HT1080 (cell line): Measurements from ENCODE around the gene DOK3. TPM values are rescaled to one million over a fixed set of nuclear protein-coding genes. Genes with fewer than 3 reads are reported as not detected.
A peak's percentile ranks its signal among the peaks of the same experiment; 100 is the strongest.
"Not testable (repeated sequence)": the region's sequence is repeated elsewhere in the genome, so short reads cannot be mapped to it uniquely, and the experiment has no call there.

Source experiments
- DNase-seq: peaks from one replicate; pipeline ENCODE4 v3.0.0-alpha.2; 2015; ENCODE audit warnings: low read depth
- total RNA-seq: library from RNA; depleted of rRNA; stranded (reverse); fragments of >200 nt; shearing (Covaris generic); gene quantifications from 2 replicates; pipeline ENCODE4 v1.2.3, GENCODE V29; 2014

DOK3 gene
- total RNA-seq, 1 experiment from 2014 or later, result 2.3 TPM

DNA sequence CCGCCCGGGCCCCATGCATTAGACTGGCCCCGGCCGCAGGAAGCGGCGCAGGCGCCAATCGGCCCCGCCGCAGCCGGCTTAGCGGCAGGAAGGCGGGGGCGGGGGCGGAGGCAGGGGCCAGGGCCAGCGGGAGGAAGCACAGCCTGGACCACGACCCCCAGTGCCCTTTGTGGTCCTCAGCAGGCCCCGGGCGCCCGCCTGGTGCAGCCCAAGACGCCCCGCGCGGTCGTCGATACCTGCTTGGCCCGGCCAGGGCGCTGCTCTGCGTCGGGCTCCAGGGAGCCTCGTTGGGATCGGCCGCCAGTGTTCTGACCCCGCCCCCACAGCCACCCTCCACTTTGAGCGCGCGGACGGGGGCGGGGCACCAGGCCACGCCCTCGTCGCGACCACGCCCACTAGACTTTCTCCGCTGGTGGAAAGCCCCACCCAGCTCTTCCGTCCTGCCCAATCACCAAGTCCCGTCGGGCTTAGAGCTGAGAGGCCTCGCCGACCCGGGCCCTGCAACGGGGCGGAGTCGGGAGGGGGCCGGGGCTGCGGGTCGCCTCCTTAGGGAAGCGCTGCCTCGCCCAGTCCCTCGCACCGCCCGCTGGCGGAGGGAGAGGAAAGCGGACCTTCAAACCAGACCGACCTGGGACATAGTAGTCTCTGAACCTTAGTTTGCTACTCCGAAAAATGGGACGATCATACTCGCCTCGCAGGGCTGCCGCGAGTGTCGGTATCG, 12.2 kb downstream of the DOK3 start, which contains the start of gene PDLIM7:
Gene PDLIM7, minus strand, starts transcription at position 313 of the 721 bp plus-strand sequence. CDS start 1,092 bp downstream, outside the sequence.
- DNase-seq, result peak; percentile 98

DNA sequence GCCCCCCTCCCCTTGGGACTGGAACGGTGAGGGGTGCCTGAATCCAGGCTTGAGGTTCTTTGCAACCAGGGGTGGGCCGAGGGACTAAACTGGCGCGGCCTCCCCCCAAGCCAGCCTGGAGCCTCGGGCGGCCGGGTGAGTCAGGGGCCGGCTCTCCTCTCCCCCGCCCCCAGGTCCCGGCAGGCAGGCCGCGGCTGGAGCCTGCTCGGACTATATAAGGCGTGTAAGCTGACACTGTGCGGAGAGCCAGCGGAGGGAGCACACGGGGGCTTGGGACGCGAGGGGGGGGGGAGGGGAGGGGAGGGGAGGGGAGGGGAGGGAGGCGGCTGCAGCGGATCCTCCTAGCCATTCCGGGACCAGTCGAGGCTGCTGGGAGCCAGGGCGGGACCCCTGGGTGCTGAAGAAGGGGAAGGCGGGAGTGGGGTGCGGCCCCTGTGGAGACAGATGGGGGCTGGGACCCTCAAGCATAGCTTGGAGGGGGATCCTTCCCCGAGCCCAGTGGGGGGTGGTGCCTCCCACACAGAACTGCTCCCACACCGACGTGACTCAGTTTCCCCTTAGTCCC, 12.8 kb downstream of the DOK3 start:
- peak; percentile 91 for DNase-seq

DNA sequence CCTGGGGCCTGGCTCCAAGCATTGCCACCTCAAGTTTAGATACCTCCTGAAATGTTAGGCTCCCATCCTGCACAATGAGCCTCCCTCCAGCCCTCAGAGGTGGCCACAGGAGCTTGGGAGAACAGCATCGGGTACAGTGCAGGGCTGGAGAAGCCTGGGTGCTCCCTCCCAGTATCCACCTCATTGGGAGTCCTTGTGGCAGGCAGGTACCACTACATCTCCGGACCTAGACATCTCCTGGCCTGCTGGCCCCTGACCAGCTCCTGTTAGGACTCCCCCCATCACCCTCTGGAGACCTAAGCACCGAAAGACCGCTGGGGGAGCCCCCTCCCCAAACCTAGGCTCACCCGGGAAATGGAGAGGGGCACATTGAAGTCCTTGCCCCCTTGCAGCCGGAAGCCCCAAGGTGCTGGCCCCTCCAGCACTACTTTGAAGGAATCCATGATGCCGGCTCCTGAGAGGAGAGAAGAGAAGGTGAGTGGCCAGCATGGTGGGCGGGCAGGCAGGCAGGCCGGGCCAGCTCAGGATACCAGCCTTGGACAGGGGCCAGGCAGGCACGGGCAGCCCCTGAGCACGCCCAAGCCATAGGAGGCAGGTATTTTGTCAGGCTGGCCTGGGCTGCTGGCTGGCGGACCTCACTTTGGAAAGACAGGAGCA, 13.4 kb downstream of the DOK3 start:
- peak; percentile 63 for DNase-seq

DNA sequence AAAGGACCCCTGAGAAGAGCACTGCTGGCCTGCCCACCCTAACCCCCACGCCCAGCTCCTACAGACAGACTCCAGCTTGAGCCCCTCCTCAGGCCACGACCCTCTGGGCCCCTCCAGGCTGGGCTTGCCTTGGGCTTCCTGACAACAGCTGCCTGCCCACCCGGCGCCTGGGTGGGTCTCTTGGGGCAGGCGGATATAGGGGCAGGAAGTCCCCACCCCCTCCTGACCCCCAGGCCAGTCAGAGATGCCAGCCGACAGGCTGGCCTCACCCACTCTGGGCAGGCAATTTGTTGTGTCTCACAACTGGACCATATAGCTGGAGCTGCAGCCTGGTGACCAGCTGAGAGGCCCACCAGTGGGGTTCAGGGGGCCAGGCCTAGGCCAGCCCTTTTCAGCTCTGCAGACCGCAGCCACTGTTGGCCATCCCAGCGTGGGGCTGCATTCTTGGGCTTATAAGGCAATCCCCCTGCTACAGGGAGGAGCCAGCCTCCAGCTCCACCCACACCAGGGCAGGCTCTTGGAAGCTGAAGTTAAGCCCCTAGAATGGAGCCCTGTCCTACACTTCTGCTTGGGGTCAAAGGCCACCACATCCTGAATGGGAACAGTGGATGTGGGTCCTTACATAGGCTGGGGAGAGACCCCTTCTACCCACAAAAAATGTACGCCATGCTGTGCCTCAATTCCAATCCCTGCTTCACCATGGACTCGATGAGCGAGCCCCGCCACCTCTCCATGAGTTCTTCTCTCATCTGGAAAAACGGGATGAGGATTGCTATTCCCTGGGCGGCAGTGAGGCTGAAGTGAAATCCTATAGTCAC, 14.2 kb downstream of the DOK3 start:
- peak; percentile 87 for DNase-seq

DNA sequence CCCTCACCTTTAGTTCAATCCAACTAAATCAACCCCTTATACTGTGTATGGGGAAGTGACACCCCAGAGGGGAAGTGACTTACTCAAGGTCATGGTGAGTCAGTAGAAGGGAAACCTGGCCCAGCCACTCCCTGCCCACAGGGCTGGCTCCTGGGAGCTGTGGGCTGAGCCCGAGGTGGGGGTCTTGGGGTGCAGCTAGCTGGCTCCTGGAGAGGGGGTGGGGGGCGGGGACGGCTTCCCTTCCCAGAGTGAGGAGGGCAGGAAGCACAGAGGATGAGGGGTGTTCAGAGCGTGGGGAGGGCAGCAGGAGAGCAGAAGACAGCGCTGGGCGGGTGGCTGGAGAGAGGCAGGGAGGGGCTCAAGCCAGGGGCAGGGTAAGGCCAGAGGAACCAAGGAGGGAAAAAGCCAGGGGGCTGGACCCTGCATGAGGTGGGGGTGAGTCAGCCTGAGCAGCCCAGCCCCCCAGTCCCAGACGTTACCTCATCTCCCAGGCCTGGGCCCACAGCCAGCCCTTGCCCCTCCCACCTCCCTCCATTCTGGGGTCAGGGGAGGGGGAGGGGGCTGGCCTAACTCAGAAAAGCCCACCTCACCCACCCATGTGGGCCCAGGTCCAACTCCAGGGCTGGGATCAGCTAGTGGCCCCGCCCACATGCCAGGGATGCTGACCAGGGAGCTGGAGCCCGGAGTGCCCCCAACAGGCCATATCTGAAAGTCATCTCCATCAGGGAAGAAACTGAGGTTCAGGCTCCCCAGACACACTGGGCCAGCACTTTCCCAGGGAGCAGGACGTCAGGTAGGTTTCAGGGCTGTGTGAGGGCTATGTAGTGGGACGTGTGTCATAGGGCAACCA, 15.1 kb downstream of the DOK3 start:
- peak; percentile 98 for DNase-seq

DNA sequence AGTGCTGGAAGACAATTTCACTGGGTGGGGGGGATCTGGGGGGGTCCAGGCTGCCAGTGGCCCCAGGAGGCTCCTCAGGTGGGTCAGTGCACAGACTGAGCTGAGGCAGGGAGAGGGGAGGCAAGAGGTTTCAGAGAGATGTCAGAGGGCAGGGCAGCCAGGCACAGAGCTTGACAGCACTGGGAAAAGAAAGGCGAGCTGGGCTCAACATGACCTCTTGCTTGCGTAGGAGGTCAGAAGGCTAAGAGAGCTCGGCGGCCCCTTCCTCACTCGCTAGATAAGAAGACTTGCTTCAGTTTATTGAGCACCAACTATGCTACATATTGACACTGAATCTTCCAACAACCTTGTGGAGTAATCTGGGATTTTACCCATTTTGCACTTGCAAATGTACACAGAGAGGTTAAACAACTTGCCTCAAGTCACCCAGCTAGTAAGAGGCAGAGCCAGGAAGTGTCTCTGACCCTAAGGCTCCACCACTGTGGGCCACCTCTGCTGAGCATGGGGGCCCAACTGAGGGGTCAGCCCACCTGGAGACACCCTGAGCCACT, 15.8 kb downstream of the DOK3 start:
- DNase-seq, result no peak

DNA sequence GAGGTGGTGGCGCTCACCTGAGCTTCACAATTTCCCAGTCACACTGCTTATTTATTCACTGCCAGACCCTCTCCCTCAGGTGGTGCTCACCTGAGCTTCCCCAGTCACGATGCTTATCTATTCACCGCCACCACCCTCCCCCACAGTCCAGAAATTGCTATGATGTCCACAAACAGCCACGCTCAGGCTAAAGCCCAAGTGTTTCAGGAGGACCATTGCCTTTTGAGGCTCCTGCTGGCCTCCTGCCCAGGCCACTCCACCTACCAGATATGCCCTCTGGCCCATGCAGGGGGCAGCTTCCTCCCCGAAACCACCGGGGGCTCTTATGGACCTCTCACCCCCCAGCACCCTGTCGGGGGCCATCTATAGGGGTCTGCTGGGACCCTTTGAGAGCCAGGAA, 16.8 kb downstream of the DOK3 start:
- no peak for DNase-seq

DNA sequence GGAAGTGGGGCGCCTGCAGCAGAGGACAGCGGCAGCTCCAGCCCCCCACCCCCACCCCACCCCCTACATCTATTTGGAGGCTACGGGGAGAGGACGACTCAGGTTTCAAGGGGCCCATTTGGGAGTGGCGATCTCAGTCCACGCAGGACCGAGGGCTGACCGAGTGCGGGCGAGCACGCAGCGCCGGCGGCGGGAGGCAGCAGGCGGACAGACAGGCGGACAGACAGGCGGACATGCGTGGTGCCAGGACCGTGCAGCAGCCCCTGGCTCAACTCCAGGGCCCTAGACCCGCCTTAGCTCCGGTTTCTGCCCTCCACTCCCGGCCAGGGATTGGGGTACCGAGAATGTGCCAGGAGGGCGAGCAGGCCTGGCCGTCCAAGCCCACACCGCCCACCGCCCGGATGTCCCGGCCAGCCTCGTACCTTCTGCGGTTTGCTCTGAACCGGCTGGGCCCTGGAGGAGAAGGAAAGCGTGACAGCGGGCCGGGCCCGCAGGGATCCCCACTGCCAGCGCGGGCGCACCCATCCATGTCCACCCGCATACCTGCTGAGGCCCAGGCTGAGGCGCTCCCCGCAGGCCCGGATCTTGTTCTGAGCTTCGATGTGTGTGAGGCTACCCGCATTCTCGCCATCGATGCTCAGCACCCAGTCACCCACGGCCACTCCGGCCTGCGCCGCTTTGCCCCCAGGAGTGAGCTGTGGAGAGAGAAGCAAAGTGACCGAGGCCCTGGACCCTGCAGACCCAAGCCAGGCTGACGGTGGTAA, 17.5 kb downstream of the DOK3 start:
- DNase-seq, result no peak

DNA sequence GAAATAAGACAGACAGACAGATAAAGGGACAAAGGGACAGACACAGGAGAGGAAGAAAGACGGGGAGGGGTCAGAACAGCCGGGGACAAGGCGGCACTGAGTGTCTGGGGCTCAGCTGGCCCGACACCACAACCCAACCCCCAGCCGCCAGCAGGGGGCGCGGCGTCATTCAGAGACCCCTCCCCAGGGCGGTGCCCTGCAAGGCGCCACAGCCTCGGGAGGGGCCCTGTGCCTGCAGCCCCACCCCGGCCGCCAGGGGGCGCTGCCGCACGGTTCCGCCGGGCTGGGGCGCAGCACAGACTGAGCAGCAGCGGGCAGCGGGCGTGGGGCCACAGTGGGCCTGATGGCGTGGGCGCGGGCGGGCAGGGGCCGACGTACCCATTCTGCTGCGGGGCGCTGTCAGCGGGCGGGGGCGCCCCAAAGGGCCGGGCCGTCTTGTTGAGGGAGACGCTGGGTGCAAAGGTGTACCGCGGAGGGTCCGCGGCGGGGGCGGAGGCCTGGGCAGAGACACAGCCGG, 18.1 kb downstream of the DOK3 start:
- DNase-seq, result peak; percentile 61

DNA sequence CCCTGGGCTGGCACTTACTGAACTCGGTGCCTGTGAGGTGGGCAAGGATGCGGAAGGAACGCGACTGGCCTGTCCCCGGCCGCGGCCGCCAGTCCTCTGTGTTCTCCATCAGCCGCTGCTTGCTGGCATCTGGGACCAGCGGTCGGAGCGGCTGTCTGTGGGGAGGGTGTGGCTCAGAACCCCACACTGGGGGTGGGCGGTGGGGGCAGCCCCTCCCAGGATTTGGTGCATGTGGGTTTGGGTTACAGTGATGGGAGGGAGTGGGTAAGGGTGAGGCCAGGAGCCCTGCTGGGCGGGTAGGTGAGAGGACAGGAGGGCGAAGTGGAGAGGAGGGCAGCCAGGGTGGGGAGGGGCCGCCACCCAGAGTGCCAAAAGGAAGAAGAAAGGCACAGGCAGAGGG, 18.6 kb downstream of the DOK3 start:
- DNase-seq, result no peak

DNA sequence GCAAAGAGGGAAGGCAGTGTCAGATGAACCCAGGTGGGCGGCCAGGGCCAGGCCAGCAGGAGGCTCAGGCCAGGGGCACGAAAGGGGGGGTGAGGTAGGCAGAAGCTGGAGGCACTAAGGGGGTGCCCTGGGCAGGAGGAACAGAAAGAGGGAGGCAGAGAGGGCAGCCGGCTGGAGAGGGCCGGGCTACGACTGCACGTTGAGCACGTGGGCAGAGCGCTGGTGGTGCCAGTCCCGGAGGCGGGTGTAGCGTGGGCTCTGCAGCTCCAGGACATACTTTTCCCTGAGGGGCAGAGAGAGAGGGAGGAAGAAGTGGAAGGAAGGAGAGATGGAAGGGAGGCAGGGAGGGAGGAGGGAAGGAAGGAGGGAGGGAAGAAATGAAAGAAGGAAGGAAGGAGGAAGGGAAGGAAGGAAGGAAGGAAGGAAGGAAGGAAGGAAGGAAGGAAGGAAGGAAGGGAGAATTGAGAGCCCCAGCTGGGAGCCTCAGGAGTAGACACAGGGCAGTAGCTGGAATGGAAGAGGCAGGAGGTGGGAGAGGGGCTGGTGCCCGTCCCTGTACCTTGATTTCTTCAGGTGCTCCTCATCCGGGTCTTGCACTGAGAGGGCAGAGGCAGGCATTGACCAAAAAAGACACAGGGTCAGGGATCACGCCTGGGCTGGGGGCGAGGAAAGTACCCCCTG, 19.2 kb downstream of the DOK3 start:
- no peak for DNase-seq

DNA sequence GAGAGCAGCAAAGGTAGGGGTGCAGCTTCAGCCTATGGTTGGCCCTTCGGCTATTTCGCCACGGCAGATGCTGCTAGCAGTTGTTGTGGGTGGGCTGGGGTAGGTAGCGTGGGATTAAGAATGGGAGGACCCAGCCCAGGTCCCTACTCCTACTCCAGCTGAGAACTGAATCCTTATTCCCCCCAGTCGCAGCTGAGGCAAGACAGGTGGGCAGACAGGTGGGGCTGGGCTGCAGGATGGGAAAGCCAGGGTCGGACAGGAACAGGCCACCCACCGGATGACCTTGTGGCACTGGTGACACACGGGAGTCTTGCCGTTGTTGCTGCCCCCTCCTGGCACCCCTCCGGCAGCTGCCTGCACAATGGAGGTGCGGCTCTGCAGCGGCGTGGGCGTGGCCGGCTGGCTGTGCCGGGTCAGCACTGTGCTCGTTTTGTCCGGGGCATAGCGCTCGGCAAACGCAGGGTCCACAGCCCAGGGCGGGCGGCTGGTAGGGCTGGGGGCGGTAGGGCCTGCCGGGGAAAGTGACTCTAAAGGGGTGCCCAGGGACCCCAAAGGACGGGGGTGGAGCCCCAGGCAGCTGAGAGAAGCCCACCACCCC, 20.4 kb downstream of the DOK3 start:
- DNase-seq, result no peak

DNA sequence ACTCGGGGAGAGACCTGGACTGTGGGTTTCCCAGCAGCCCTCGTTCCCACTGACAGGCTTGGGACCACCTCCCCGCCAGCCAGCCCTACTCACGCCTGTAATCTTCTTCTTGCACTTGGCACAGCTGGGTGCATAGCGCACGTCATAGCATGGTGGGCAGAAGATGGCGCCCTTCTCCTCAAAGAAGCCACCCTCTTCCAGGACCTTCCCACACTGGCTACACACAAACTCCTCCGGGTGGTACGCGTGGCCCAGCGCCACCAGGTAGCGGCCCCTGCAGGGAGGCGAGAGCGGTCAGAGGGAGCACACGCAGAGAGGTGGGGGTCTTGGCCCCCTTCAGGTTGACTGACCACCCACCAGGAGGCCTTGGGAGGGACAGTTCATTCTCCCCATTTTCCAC, 21.7 kb downstream of the DOK3 start:
- DNase-seq, result no peak

DNA sequence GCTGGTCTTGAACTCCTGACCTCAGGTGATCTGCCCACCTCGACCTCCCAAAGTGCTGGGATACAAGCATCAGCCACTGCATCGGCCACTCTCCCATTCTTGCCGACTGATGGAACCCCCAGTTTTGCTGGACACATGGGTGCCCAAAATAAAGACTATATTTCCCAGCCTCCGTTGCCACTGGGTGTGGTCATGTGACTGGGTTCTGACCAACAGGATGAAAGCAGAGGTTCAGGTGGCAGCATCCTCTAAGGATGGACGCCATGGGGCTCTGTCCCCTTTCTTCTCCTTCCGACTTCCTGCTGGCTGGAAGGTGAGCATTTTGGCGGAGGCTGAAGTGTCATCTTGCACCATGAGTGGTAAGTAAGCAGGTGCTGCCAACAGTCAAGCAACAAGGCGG, 22.5 kb downstream of the DOK3 start:
- DNase-seq, result no peak

DNA sequence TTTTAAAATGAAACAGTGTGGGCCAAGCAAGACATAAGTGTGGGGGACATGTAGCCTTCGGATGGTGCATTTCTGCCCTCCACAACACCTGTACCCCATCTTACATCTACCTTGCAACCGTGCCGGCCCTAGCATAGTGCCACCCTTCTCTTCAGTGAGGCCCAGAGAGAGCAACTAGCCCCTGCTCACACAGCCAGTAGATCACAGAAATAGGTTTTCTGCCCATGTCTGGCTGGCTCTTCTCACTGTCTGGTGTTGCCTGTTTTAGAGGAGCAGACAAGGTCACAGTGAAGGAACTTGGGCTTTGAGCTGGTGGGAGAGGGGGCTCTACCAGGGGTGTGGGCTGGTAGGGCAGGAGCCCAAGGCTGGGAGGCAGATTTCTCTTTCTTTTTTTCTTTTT, 23.4 kb downstream of the DOK3 start:
- no peak for DNase-seq

DNA sequence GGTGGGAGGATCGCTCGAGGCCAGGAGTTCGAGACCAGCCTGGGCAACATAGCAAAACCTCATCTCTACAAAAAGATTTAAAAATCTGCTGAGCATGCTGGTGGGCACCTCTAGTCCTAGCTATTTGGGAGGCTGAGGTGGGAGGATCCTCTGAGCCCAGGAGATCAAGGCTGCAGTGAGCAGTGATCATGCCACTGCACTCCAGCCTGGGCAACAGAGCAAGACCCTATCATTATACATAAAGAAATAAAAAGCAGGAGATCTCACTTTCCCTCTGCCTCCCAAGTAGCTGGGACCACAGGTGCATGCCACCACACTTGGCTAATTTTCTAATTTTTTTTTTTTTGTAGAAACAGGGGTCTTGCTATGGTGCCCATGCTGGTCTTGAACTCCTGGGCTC, 23.9 kb downstream of the DOK3 start:
- DNase-seq, result not testable (repeated sequence)

DNA sequence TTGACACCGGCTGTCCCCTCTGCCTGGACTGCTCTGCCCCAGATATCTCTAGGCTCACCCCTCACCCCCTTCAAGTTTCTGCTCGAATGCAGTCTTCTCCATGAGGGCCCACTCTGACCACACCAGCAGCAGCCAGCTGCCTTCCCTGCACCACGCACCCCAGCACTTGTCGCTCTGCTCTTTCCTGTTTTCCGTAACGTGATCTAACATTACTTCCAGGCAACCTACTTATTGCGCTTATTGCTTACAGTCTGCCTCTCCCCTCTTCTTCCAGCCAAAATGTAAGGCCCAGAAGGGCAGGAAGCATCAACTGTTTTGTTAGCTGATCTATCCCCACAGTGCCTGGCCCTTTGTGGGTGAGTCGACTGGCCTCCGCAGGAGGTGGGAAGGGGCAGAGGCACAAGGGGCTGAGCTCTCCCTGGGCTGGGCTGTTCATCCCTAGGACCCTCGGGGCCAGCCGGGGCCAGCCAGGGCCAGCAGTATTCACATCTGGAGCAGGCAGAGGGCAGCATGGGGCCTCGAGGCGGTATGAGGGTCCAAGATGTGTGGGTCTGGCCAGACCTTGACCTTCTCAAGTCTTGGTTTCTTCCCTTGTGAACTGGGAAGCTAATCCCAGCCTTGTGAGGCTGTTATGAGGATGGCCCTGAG, 24.6 kb downstream of the DOK3 start:
- DNase-seq, result no peak
